Measurements from ENCODE around the gene CTTN.

DNA sequence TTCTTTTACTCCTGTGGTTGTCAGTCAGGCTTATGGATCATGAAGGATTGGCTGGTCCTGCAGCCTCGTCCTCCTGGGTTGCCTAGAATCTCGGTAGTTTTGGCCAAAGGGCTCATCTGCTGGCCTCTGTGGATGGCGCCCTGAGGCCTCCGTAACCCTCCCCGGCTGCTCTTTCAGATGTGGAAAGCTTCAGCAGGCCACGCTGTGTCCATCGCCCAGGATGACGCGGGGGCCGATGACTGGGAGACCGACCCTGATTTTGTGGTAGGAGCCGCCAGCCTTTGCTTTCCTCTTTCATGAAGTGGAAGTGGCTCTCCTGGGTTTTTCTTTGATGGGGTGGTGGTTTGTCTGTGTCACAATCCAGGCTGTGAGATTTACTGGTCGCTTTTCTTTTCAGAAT, 8.8 kb downstream of the CTTN start:
- TF ChIP-seq POLR2AphosphoS5 (IDR thresholded peaks at IDR 0.05; ENCODE audit: low read depth, low read length) (no peak), EZH2 (IDR thresholded peaks at IDR 0.05; ENCODE audit: low read depth, low read length, severe bottlenecking) (no peak), TCF12 (IDR thresholded peaks at IDR 0.05; ENCODE audit: low read depth, low read length) (no peak), YY1 (IDR thresholded peaks at IDR 0.05; ENCODE audit: low read depth, low read length) (no peak), CTCF (IDR thresholded peaks at IDR 0.05; ENCODE audit: control extremely low read depth in 1 of 3, insufficient read depth in 1 of 3, low read depth in 1 of 3, low read length in 3 of 3) (no peak), TAF1 (IDR thresholded peaks at IDR 0.05; ENCODE audit: low read depth, low read length) (no peak), POLR2A (IDR thresholded peaks at IDR 0.05; ENCODE audit: control extremely low read depth in 1 of 2, low read depth in 2 of 2, low read length in 2 of 2) (no peak), E2F6 (IDR thresholded peaks at IDR 0.05) (no peak), JUND (IDR thresholded peaks at IDR 0.05; ENCODE audit: low read length) (no peak), JUN (IDR thresholded peaks at IDR 0.05; ENCODE audit: low read depth, low read length) (no peak), SRF (IDR thresholded peaks at IDR 0.05; ENCODE audit: low read depth, low read length) (no peak), KDM5A (IDR thresholded peaks at IDR 0.05; ENCODE audit: low read length) (no peak), EP300 (IDR thresholded peaks at IDR 0.05; ENCODE audit: borderline replicate concordance in 1 of 2, low read depth in 2 of 2, low read length in 2 of 2) (no peak)

Data from H1 (cell line).